HEK293 (cell line): ENCODE results near the gene PTPRK.

Source experiments
- CTCF ChIA-PET: fragments of 350-600 bp; formaldehyde crosslinking; extraction: SDS; loops from one replicate; lab custom pipeline; 2021; ENCODE audit warnings: antibody characterized with exemption; lab: Yijun Ruan, JAX
- POLR2A ChIA-PET: fragments of 300-600 bp; formaldehyde crosslinking; extraction: SDS; loops from one replicate; lab custom pipeline; 2020; ENCODE audit warnings: antibody characterized with exemption, inconsistent platforms; lab: Yijun Ruan, JAX
- H3K27ac ChIP-seq: fragments of 200-500 bp; sonication (Bioruptor generic); 2 replicates; pipeline ENCODE4 v1.5.1; 2014; ENCODE audit warnings: low read depth, low read length, control low read depth, inconsistent platforms; ENCODE audit errors: extremely low read depth
- H3K36me3 ChIP-seq, 2 experiments: fragments of 200-500 bp in 1 of 2; sonication (Bioruptor generic) in 1 of 2; 1 replicate in 1 of 2; 2 replicates in 1 of 2; pipeline ENCODE4 v1.5.1; 2014 to 2017; ENCODE audit warnings: inconsistent platforms in 2 of 2, low read length in 2 of 2; ENCODE audit not compliant: control insufficient read depth in 2 of 2, insufficient read depth in 1 of 2
- H3K4me1 ChIP-seq: fragments of 200-500 bp; sonication (Bioruptor generic); 2 replicates; pipeline ENCODE4 v1.5.1; 2014; ENCODE audit warnings: mild to moderate bottlenecking, low read length, inconsistent platforms; ENCODE audit not compliant: control insufficient read depth, insufficient read depth
- H3K4me3 ChIP-seq: 2 replicates; pipeline ENCODE4 v1.5.1; 2011; ENCODE audit warnings: low read depth, mild to moderate bottlenecking, control low read depth, low read length, moderate library complexity
- H3K9me3 ChIP-seq: fragments of 200-500 bp; sonication (Bioruptor generic); 2 replicates; pipeline ENCODE4 v1.5.1; 2014; ENCODE audit warnings: low read depth, low read length, inconsistent platforms; ENCODE audit not compliant: control insufficient read depth, insufficient read depth
- IKZF3 ChIP-seq: fragments of 450-650 bp; IDR thresholded peaks from 2 replicates; pipeline ENCODE4 v1.5.0; 2018; ENCODE audit warnings: missing biosample characterization, mild to moderate bottlenecking, missing genetic modification characterization, moderate library complexity
- KLF7 ChIP-seq: fragments of 450-650 bp; formaldehyde crosslinking; IDR thresholded peaks from 2 replicates; pipeline ENCODE4 v1.5.1; 2016; ENCODE audit warnings: missing biosample characterization, missing genetic modification characterization, borderline replicate concordance
- SETDB1 ChIP-seq: IDR thresholded peaks from one replicate; pipeline ENCODE4 v1.6.1; 2017; ENCODE audit warnings: mild to moderate bottlenecking, low read length, moderate library complexity, mixed read lengths; ENCODE audit not compliant: insufficient read length
- TRIM28 ChIP-seq: IDR thresholded peaks from 2 replicates; pipeline ENCODE4 v1.6.1; 2011; ENCODE audit warnings: low read length, control low read depth, borderline replicate concordance
- ZEB2 ChIP-seq: fragments of 450-650 bp; formaldehyde crosslinking; IDR thresholded peaks from 2 replicates; pipeline ENCODE4 v1.5.1; 2016; ENCODE audit warnings: missing biosample characterization, missing genetic modification characterization
- ZNF10 ChIP-seq: fragments of 450-650 bp; formaldehyde crosslinking; IDR thresholded peaks from 2 replicates; pipeline ENCODE4 v1.5.1; 2017; ENCODE audit warnings: missing biosample characterization, missing genetic modification characterization
- ZNF140 ChIP-seq: fragments of 450-650 bp; formaldehyde crosslinking; IDR thresholded peaks from 2 replicates; pipeline ENCODE4 v1.5.1; 2016; ENCODE audit warnings: missing biosample characterization, missing genetic modification characterization
- ZNF335 ChIP-seq: fragments of 450-650 bp; formaldehyde crosslinking; conservative IDR thresholded peaks from 2 replicates; pipeline ENCODE4 v1.5.1; 2016; ENCODE audit warnings: missing biosample characterization, missing genetic modification characterization
- ZNF513 ChIP-seq: fragments of 450-650 bp; IDR thresholded peaks from 2 replicates; pipeline ENCODE4 v1.5.1; 2018; ENCODE audit warnings: missing biosample characterization, missing genetic modification characterization
- ZNF561 ChIP-seq: fragments of 450-650 bp; IDR thresholded peaks from 2 replicates; pipeline ENCODE4 v1.5.1; 2018; ENCODE audit warnings: missing biosample characterization, missing genetic modification characterization, borderline replicate concordance
- ZNF654 ChIP-seq: fragments of 450-650 bp; formaldehyde crosslinking; IDR thresholded peaks from 2 replicates; pipeline ENCODE4 v1.5.1; 2016; ENCODE audit warnings: low read depth, missing biosample characterization, missing genetic modification characterization
- ZNF792 ChIP-seq: fragments of 450-650 bp; formaldehyde crosslinking; IDR thresholded peaks from 2 replicates; pipeline ENCODE4 v1.5.1; 2016; ENCODE audit warnings: missing biosample characterization, missing genetic modification characterization
- ZNF837 ChIP-seq: fragments of 450-650 bp; formaldehyde crosslinking; IDR thresholded peaks from 2 replicates; pipeline ENCODE4 v1.5.1; 2016; ENCODE audit warnings: missing biosample characterization, missing genetic modification characterization
- TF ChIP-seq, protein P1 (sequence below): fragments of 450-650 bp; formaldehyde crosslinking; IDR thresholded peaks from 2 replicates; pipeline ENCODE4 v1.5.1; 2016; ENCODE audit warnings: missing biosample characterization, missing genetic modification characterization
- TF ChIP-seq, protein P2 (sequence below): fragments of 450-650 bp; formaldehyde crosslinking; IDR thresholded peaks from 2 replicates; pipeline ENCODE4 v1.5.1; 2016; ENCODE audit warnings: missing biosample characterization, missing genetic modification characterization, borderline replicate concordance
- TF ChIP-seq, protein P3 (sequence below): fragments of 450-650 bp; formaldehyde crosslinking; IDR thresholded peaks from 2 replicates; pipeline ENCODE4 v1.5.1; 2016; ENCODE audit warnings: missing biosample characterization, missing genetic modification characterization

PTPRK gene

GRCh38 chr6:128335963-128336362, 184.4 kb downstream of the PTPRK start (continued):
- TF ChIP-seq ZNF792 (no peak), KLF7 (tag by site-specific recombination) (no peak), ZNF10 (tag by site-specific recombination) (no peak)
- TF ChIP-seq, protein P1, sequence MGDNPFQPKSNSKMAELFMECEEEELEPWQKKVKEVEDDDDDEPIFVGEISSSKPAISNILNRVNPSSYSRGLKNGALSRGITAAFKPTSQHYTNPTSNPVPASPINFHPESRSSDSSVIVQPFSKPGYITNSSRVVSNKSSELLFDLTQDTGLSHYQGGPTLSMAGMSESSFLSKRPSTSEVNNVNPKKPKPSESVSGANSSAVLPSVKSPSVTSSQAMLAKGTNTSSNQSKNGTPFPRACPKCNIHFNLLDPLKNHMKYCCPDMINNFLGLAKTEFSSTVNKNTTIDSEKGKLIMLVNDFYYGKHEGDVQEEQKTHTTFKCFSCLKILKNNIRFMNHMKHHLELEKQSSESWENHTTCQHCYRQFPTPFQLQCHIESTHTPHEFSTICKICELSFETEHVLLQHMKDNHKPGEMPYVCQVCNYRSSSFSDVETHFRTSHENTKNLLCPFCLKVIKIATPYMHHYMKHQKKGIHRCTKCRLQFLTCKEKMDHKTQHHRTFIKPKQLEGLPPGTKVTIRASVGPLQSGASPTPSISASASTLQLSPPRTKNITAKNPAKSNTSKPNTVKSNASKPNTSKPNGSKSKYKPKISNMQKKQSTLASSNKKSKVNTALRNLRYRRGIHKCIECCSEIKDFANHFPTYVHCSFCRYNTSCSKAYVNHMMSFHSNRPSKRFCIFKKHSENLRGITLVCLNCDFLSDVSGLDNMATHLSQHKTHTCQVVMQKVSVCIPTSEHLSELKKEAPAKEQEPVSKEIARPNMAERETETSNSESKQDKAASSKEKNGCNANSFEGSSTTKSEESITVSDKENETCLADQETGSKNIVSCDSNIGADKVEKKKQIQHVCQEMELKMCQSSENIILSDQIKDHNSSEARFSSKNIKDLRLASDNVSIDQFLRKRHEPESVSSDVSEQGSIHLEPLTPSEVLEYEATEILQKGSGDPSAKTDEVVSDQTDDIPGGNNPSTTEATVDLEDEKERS (tag by site-specific recombination): no peak
- TF ChIP-seq, all 188 proteins: peak for 0

DNA sequence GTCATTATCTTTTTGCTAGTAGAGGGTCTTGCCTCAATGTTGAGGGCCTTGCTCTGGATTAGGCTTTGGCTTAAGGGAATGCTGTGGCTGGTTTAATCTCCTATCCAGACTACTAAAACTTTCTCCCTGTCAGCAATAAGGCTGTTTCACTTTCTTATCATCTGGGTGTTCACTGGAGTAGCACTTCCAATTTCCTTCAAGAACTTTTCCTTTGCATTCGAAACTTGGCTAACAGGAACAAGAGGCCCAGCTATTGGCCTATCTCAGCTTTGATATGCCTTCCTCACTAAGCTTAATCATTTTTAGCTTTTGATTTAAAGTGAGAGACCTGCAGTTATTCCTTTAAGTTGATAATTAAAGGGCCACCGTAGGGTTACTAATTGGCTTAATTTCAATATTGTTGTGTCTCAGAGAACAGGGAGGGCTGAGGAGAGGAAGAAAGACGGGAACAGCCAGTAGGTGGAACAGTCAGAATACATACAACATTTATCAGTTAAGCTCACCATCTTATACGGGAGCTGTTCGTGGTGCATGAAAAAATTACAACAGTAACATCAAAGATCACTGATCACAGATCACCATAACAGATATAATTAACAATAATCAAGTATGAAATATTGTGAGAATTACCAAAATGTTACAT, 186.7 kb downstream of the PTPRK start:
- ChIA-PET POLR2A (no interaction called here), CTCF (no interaction called here)
- Histone ChIP-seq H3K4me3 (no peak overlapping the region), H3K27ac (no peak overlapping the region), H3K4me1 (peaks cover 13% of the 10 kb centered on the region), H3K36me3 (no peaks in the 10 kb centered on the region), H3K9me3 (no peaks in the 10 kb centered on the region)
- TF ChIP-seq ZEB2 (no peak), ZNF335 (tag by site-specific recombination) (no peak), ZNF837 (tag by site-specific recombination) (no peak), ZNF513 (tag by site-specific recombination) (no peak), ZNF140 (tag by site-specific recombination) (no peak), IKZF3 (tag by site-specific recombination) (no peak)
- TF ChIP-seq, protein P2, sequence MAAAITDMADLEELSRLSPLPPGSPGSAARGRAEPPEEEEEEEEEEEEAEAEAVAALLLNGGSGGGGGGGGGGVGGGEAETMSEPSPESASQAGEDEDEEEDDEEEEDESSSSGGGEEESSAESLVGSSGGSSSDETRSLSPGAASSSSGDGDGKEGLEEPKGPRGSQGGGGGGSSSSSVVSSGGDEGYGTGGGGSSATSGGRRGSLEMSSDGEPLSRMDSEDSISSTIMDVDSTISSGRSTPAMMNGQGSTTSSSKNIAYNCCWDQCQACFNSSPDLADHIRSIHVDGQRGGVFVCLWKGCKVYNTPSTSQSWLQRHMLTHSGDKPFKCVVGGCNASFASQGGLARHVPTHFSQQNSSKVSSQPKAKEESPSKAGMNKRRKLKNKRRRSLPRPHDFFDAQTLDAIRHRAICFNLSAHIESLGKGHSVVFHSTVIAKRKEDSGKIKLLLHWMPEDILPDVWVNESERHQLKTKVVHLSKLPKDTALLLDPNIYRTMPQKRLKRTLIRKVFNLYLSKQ (tag by site-specific recombination): no peak
- TF ChIP-seq, protein P3, sequence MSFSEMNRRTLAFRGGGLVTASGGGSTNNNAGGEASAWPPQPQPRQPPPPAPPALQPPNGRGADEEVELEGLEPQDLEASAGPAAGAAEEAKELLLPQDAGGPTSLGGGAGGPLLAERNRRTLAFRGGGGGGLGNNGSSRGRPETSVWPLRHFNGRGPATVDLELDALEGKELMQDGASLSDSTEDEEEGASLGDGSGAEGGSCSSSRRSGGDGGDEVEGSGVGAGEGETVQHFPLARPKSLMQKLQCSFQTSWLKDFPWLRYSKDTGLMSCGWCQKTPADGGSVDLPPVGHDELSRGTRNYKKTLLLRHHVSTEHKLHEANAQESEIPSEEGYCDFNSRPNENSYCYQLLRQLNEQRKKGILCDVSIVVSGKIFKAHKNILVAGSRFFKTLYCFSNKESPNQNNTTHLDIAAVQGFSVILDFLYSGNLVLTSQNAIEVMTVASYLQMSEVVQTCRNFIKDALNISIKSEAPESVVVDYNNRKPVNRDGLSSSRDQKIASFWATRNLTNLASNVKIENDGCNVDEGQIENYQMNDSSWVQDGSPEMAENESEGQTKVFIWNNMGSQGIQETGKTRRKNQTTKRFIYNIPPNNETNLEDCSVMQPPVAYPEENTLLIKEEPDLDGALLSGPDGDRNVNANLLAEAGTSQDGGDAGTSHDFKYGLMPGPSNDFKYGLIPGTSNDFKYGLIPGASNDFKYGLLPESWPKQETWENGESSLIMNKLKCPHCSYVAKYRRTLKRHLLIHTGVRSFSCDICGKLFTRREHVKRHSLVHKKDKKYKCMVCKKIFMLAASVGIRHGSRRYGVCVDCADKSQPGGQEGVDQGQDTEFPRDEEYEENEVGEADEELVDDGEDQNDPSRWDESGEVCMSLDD (tag by site-specific recombination): no peak

GRCh38 chr6:128327890-128328289, 192.5 kb downstream of the PTPRK start:
- H3K4me1 ChIP-seq: no peaks in the 10 kb centered on the region
- TF ChIP-seq SETDB1 (peak; percentile 31), ZNF654 (tag by site-specific recombination) (peak; percentile 38), TRIM28 (peak; percentile 42; the same call in 1 of the 2 replicates), ZNF561 (tag by site-specific recombination) (no peak)
- TF ChIP-seq, all 188 proteins: peak for 3
- ChIA-PET CTCF (interaction anchor here (0.5 to 1.8 kb wide), 23 partner anchors 9 to 1966 kb away, joined by 3 to 13 read pairs (median 4); no protein-coding TSS in a partner anchor), POLR2A (interaction anchor here (0.6 kb wide), 1 partner anchor 118 kb away, joined by 4 read pairs; no protein-coding TSS in a partner anchor)
- H3K36me3 ChIP-seq: no peaks in the 10 kb centered on the region
- H3K9me3 ChIP-seq: no peaks in the 10 kb centered on the region
- no peak overlapping the region for H3K4me3 ChIP-seq
- H3K27ac ChIP-seq: no peak overlapping the region
